Nephron progenitor cell (in vitro differentiated cells): ENCODE measurements around the gene APBB2.

Source experiments
- DNase-seq: peaks from one replicate; pipeline ENCODE4 v3.0.0; 2021
- H3K27ac Mint-ChIP-seq: 2 replicates; pipeline ENCODE4 v1.8.0; 2021; ENCODE audit warnings: mild to moderate bottlenecking, moderate library complexity, mixed read lengths
- H3K27me3 Mint-ChIP-seq: 2 replicates; pipeline ENCODE4 v1.8.0; 2021; ENCODE audit warnings: mild to moderate bottlenecking, low read depth, mixed read lengths; ENCODE audit not compliant: poor library complexity
- H3K36me3 Mint-ChIP-seq: 2 replicates; pipeline ENCODE4 v1.8.0; 2021; ENCODE audit warnings: low read depth, mixed read lengths
- H3K4me1 Mint-ChIP-seq: 2 replicates; pipeline ENCODE4 v1.8.0; 2021; ENCODE audit warnings: mixed read lengths
- H3K4me3 Mint-ChIP-seq: 2 replicates; pipeline ENCODE4 v1.8.0; 2021; ENCODE audit warnings: mild to moderate bottlenecking, moderate library complexity, mixed read lengths
- H3K9me3 Mint-ChIP-seq: 2 replicates; pipeline ENCODE4 v1.8.0; 2021; ENCODE audit warnings: mild to moderate bottlenecking, moderate library complexity, mixed read lengths
- TF ChIP-seq, protein P1 (sequence below): fragments of 200-600 bp; sonication (generic); IDR thresholded peaks from 2 replicates; pipeline ENCODE4 v1.5.0; 2021; ENCODE audit warnings: antibody characterized with exemption

The APBB2 gene

DNA sequence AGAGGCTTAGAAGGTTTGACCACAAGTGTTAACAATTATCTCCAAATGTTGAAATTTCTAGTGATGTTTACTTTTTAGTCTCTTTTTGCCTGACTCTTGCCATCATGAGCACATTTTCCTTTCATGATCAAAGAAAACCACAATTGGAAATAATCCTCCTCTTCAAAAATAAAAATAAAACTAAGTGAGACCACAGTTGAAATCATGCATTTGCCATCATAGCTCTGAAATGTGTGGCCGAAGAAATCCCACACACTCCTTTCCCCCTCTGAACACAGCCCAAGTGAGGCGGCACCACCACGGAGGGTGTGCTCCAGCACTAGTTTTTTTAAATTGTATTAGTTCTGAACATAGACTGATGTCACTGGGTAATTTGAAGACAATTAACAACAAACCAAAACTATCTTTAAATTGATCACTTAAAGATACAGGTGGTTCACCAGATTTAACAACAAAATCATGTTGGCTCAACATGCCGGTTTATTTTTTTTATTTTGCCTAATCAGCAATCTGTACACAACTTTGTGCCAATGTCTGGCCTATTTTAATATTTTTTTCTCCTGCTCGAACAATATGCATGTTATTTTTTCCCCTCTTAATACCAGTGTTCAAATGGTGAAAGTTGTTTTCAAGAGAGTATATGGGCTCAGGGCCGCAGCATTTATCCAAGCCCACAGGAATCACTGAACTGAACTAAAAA, 17.6 kb downstream of the APBB2 start:
- TF ChIP-seq, protein P1, sequence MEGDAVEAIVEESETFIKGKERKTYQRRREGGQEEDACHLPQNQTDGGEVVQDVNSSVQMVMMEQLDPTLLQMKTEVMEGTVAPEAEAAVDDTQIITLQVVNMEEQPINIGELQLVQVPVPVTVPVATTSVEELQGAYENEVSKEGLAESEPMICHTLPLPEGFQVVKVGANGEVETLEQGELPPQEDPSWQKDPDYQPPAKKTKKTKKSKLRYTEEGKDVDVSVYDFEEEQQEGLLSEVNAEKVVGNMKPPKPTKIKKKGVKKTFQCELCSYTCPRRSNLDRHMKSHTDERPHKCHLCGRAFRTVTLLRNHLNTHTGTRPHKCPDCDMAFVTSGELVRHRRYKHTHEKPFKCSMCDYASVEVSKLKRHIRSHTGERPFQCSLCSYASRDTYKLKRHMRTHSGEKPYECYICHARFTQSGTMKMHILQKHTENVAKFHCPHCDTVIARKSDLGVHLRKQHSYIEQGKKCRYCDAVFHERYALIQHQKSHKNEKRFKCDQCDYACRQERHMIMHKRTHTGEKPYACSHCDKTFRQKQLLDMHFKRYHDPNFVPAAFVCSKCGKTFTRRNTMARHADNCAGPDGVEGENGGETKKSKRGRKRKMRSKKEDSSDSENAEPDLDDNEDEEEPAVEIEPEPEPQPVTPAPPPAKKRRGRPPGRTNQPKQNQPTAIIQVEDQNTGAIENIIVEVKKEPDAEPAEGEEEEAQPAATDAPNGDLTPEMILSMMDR: no peak
- Mint-ChIP-seq H3K36me3 (no peaks in the 10 kb centered on the region), H3K4me3 (no peak overlapping the region), H3K9me3 (peaks cover 4% of the 10 kb centered on the region), H3K27ac (no peak overlapping the region), H3K4me1 (no peaks in the 10 kb centered on the region), H3K27me3 (peaks cover 6% of the 10 kb centered on the region)
- no peak for DNase-seq

DNA sequence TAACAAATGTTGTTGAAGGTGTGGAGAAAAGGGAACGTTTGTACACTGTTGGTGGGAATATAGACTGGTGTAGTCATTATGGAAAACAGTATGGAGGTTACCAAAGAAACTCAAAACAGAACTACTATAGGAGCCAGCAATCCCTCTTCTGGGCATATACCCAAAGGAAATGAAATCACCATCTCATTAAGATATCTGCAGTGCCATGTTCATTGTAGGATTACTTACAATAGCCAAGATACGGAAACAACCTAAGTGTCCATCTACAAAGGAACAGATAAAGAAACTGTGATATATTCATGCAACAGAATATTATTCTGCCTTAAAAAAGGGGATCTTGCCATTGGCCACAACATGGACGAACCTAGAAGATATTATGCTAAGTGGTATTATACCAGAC, 22.2 kb downstream of the APBB2 start:
- Mint-ChIP-seq H3K27me3 (peaks cover 6% of the 10 kb centered on the region), H3K9me3 (peaks cover 4% of the 10 kb centered on the region), H3K36me3 (no peaks in the 10 kb centered on the region), H3K4me1 (peaks cover 4% of the 10 kb centered on the region), H3K27ac (no peak overlapping the region), H3K4me3 (no peak overlapping the region)
- TF ChIP-seq, protein P1: no peak
- no peak for DNase-seq

DNA sequence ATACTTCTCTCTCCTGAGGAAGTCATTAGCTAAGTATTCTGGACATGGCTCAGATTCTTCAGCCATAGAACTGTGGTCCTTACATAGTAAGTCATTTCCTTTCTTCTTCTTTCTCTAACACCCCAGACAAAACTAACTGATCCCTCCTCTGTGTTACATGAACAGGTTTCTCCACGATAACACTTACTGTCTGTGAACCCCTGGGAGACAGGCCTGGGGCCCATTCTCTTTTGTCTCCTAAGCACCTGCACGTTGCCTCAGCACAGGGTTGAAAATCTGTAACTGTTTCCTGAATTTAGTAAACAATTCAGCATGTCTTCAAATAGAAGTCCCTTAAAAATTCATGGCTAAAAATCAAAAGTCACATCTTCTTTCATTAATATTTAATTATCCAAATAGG, 24.7 kb downstream of the APBB2 start:
- TF ChIP-seq, protein P1: no peak
- peaks cover 7% of the 10 kb centered on the region for H3K9me3 Mint-ChIP-seq
- H3K27me3 Mint-ChIP-seq: peaks cover 4% of the 10 kb centered on the region
- H3K4me1 Mint-ChIP-seq: peaks cover 4% of the 10 kb centered on the region
- no peak overlapping the region for H3K4me3 Mint-ChIP-seq
- peaks cover 5% of the 10 kb centered on the region for H3K36me3 Mint-ChIP-seq
- no peak overlapping the region for H3K27ac Mint-ChIP-seq
- DNase-seq: no peak

DNA sequence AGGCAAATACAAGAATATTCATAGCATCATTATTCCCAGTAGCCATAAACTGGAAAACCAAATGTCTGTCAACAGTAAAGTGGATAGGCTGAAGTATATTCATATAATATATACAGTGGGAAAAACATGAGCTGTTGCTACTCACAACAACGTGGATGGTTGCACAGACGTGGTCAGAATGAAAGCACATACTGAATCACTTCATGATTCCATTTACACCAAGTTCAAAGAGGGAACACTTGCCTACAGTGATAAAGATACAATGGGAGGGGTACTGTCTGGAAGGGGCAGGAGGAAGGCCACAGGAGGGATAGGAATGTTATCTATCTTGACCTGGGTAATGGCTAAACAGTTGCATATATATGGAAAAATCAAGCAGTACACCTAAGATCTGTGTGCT, 25.3 kb downstream of the APBB2 start:
- Mint-ChIP-seq H3K4me3 (no peak overlapping the region), H3K36me3 (peaks cover 9% of the 10 kb centered on the region), H3K27me3 (peaks cover 4% of the 10 kb centered on the region), H3K4me1 (peaks cover 4% of the 10 kb centered on the region), H3K27ac (no peak overlapping the region), H3K9me3 (peaks cover 13% of the 10 kb centered on the region)
- no peak for DNase-seq
- TF ChIP-seq, protein P1: no peak

DNA sequence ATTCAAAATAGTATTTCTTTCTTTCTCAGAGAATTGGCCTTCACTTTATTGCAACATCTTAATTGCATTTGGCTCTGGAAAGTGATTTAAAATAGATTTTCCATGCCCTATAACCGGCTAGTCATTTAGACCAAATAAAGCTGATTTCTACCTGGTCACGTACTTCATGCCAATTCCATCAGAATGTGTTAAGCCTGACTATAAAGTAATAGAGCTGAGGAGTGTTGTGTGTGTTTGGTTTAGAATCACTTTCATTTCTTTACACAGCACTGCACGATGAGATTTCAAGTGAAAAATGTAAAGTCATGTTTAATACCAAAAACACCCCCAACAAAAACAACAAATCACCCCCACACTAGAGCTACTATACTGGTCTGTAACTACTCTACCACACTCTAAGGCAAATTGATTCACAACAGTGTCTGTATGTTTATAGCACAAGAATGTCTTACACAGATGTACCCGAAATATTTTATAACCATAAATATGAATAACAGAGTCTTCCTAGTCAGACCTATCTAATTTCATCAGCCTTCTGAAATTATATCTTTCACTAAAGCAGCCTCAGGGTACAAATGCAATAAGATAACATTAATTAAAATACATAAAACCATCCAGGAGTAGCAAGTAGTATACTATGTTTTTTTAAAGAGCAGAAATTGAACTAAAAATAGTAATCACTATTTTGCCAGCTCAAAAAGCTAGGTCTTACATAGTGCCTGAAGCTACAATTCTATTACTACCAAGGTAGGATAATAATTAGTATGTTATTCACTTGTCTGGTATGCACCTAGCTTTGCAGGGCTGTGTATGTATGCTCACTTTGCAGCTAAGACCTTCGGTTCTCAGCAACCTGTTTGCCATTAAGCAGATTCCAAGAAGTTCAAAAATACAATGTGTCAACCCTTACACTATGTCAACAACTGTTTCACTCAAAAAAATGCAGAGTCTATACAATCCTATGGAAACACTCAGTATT, 28.4 kb downstream of the APBB2 start:
- H3K36me3 Mint-ChIP-seq: peaks cover 9% of the 10 kb centered on the region
- peaks cover 24% of the 10 kb centered on the region for H3K9me3 Mint-ChIP-seq
- TF ChIP-seq, protein P1: no peak
- peaks cover 4% of the 10 kb centered on the region for H3K4me1 Mint-ChIP-seq
- no peak overlapping the region for H3K4me3 Mint-ChIP-seq
- peaks cover 4% of the 10 kb centered on the region for H3K27me3 Mint-ChIP-seq
- H3K27ac Mint-ChIP-seq: no peak overlapping the region
- no peak for DNase-seq
